ENCODE measurements around the gene KMT5B. TPM values are rescaled to one million over a fixed set of nuclear protein-coding genes. Genes with fewer than 3 reads are reported as not detected.

KMT5B gene
- total RNA-seq, 1 experiment from 2014 or later: 16.5 TPM

DNA sequence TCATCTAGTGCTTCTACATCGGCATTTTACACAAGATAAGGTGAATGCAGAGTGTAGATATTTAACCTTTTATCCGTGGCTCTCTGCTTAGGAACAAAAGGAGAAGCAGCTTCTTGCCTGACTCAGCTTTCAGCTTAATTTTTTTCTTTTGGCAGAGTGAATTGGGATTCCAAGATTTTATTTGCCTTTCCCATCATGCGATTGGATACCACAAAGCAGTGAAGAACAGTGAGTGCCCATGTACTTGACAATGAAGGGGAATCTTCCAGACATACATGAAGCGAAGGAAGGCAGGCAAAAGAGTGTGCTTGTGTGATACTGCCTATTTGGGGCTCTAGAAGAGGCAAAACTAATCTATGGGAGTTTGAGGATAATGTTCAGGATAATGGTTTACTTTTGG lies 74.9 kb downstream of the KMT5B start:
- DNase-seq (ENCODE audit: low read depth, low spot score): no peak
- in situ Hi-C loops (cut with HindIII; ENCODE audit: low pct_unique_long_range_greater_than_20kb, low sequenced_read_pairs): no loop called here

DNA sequence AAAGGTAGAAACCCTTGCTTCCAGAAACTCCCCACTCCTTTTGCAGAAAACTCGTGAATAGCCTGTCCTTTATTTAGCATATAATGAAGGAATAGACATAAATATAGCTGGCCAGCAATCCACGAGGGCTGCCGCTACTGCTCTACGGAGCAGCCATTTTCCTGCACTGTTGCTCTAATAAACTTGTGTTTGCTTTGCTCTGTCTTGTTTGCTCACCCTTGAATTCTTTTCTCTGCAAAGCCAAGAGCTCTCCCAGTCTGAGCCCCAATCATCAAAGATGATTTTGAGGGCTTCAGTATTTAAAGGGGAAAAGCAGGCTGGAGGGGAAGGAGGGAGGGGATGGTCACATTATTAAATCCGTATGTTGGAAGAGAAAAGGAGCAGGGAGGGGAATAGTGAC lies 75.3 kb downstream of the KMT5B start:
- DNase-seq (ENCODE audit: low read depth, low spot score): no peak
- in situ Hi-C loops (cut with HindIII; ENCODE audit: low pct_unique_long_range_greater_than_20kb, low sequenced_read_pairs): no loop called here

DNA sequence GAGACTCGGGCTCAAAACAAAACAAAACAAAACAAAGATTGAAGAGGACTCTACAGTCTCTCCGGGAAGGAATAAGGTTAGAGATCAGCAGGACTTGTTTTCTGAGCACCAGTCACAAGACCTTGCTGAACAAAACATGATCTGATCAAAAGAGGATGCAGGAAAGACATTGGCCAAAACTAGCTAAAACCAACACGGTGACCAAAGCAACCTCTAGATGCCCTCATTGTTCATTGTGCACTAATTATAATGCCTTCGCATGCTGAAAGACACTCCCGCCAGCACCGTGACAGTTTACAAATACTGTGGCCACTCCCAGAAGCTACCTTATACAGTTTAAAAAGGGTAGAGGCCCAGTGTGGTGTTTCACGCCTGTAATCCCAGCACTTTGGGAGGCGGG lies 76.2 kb downstream of the KMT5B start:
- DNase-seq (ENCODE audit: low read depth, low spot score): no peak
- in situ Hi-C loops (cut with HindIII; ENCODE audit: low pct_unique_long_range_greater_than_20kb, low sequenced_read_pairs): no loop called here

DNA sequence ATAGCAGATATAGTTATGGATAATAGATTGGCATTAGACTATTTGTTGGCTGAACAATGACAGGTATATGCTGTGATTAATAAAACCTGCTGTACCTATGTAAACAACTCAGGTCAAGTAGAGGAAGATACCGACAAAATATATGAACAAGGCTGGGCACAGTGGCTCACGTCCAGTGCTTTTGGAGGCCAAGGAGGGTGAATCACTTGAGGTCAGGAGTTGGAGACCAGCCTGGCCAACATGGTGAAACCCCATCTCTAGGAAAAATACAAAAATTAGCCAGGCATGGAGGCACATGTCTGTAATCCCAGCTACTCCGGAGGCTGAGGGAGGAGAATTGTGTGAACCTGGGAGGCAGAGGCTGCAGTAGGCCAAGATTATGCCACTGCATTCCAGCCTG lies 77.9 kb downstream of the KMT5B start:
- DNase-seq (ENCODE audit: low read depth, low spot score): no peak
- in situ Hi-C loops (cut with HindIII; ENCODE audit: low pct_unique_long_range_greater_than_20kb, low sequenced_read_pairs): no loop called here

DNA sequence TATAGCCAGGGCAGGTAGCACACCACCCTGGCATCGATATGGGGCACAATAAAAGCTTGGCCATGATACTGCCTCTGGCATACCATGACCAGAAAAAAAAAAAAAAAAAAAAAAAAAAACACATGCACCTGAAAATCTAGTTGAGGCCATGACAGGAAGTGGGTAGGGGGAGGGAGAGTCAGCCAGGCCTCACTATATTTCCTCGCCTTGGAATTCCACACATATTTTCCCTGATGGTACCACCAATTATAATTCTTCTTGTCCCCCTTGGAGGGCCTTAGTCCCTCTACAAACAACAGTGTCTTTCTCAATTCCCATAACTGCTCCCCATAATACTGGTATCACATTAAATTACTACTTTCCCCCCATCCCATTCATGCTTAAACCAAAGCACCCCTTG lies 79.3 kb downstream of the KMT5B start:
- in situ Hi-C loops (cut with HindIII; ENCODE audit: low pct_unique_long_range_greater_than_20kb, low sequenced_read_pairs): no loop called here
- DNase-seq (ENCODE audit: low read depth, low spot score): no peak

DNA sequence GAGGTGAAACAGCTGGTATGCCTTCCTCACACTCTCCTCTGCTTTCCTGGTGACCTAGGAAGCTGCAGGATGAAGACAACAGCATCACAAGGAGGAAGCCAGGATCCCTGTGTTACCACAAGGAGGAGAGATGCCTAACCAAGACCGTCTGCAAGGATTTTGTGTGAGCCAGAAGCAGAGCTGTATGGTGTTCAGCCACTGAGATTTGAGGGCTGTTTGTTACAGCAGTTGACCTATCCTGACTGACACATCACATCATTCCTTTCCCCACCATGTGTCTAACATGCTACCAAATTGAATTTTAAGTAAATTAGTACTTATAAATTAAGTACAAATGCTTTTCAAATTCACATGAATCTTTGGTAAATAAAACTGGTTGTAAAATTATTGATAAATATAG lies 83.0 kb downstream of the KMT5B start:
- in situ Hi-C loops (cut with HindIII; ENCODE audit: low pct_unique_long_range_greater_than_20kb, low sequenced_read_pairs): no loop called here
- no peak for DNase-seq (ENCODE audit: low read depth, low spot score)

DNA sequence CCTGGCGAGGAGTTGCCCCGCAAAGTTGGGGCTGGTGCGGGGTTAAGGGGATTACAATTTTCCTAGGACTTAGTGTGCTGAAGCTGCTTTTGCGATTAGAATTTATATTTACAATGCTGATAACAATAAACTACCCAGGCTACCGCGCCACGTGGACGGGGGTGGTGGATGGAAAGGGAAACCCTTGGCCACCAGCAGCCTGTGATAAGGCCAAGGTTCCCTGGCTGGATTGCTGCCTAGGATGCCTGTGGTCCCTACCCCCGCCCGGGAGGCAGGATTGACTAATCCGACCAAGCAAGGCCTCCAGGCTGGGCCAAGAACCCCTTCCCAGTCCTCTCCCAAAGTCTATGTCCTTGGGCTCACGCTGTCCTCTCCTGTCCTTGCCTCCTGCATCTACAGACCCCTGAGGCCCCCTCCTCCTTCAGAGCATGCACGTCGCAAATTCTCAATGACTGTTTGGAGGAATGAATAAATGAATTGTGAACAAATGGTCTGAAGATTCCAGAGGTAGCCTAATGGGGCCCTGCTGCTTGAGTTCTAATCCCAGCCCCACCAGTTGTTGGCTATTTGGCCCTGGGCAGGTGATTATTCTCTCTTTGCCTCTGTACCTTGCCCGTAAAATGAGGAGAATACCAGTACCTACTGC lies 84.3 kb downstream of the KMT5B start:
- in situ Hi-C loops (cut with HindIII; ENCODE audit: low pct_unique_long_range_greater_than_20kb, low sequenced_read_pairs): no loop called here
- DNase-seq (ENCODE audit: low read depth, low spot score): no peak

DNA sequence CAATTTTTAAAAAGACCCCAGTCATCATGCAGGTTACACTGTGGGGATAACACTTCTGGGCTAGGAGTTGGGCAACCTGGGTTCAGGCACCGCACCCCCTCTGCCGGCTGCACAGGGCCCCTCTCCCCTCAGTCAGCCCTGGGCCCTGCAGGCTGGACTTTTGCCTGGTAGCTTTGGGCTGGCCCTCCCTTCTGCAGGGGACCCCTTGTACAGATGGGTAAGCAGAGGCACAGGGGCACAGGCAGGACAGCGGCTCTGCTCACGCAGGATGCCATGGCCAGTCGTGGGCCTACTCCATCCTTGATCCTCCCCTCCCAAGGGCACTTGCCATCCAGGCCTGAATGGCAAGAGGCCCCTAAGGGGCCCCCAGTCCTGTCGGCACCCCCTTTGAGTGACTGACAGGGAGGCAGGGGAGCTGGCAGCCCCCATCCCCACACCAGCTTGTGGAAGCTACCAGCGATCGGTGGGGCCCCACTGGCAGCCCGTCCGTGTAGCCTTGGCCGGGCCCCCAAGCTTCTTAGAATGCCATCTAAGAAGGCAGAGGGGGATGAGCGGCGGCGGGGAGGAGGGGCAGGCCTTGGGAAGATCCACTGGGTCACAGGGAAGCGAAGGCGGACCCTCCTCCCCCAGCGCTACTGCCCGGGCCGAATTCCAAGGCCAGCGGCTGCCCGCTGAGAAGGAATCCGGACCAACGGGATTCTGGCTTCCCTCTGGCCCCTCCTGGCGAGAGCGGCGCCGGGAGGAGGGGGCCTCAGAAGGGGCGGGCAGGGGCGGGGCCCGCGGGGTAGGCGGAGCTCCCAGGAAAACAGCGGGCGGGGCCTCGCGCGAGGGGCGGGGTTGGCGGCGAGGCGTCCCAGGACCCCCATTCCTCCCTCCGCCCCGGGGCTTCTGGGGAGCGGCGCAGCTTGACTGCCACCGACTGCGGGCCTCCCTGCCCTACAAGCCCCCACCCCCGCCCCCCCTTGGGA lies 85.1 kb downstream of the KMT5B start:
- in situ Hi-C loops (cut with HindIII; ENCODE audit: low pct_unique_long_range_greater_than_20kb, low sequenced_read_pairs): no loop called here
- DNase-seq (ENCODE audit: low read depth, low spot score): no peak

DNA sequence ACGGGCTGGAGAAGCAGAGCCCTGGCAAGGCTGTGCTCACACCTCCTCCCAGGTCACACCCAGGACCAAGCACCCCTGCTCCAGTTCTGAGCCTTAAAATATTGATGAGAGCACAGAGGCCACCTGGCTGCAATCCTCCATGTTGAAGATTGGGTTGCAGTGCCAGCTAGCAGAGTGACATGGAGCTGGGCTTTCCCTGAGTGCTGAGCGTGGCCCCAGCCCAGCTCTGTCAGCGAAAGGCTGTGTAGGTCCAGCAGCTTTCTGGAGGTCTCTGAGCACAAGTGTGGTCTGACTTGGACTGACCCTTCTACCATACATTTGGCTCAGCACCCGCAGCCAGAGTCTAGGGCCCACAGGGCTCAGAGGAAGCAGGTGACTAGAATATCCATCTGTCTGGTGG lies 87.9 kb downstream of the KMT5B start:
- no peak for DNase-seq (ENCODE audit: low read depth, low spot score)
- in situ Hi-C loops (cut with HindIII; ENCODE audit: low pct_unique_long_range_greater_than_20kb, low sequenced_read_pairs): no loop called here

DNA sequence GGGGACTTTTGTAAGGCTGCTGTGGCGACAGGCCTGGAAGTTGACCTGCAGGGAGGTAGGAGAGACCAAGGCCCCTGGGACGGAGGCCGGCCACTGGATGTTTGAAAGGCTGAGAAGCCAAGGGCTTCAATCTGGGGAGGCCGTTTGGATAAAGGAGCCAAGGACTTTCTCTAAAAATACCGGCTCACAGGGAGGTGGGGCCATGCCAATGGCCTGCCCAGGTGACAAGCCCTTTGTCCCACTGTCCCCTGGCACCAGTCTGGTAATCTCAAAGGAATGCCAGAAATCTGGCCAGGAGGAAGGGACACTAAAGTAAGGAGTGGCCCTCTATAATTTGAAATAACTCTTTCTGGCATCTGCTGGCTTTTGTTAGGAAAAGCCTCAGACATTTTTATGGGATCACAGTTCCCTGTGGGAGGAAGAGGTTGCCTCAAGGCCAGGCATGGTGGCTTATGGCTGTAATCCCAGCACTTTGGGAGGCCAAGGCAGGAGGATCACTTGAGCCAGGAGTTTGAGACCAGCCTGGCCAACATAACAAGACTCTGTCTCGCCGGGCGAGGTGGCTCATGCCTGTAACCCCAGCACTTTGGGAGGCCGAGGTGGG lies 90.1 kb downstream of the KMT5B start:
- in situ Hi-C loops (cut with HindIII; ENCODE audit: low pct_unique_long_range_greater_than_20kb, low sequenced_read_pairs): no loop called here
- DNase-seq (ENCODE audit: low read depth, low spot score): no peak

DNA sequence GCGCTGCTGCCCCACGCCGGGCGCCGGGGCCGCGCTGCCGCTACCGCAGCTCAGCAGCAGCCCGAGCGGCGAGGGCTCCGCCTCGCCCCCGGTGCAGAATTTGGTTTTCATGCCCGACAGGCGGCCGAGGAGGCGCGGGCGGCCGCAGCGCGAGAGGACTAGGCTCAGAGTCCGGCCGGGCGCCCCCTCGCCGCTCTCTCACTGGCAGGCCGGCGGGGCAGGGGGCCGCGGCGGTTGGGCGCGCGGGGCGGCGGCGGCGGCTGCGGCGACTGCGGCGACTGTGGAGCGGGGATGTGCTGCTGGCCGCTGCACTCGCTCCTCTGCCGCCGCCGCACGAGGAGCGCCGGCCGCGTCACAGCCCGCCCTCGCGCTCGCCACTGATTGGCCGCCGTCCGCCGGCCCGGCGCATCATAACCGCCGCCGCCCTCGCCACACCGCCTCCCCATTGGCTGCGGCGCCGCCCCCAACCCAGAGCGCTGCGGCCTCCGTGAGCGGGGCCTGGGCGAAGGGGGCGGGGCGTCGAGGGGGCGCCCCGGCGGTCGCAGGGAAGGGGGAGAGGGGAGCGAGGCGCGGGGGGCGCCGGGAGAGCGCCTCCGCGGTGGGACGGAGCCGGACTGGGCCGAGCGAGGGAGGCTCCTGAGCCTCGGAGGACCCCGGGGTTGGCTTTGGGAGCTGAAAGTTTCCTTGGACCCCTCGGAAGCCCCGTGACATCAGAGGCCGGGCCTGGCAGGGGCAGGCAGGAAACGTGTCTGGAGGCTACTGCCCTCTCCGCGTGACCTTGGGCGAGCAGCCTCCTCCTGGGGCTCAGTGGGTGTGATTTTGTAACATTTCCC lies 91.8 kb downstream of the KMT5B start, which contains the start of gene CHKA:
TSS of gene CHKA (minus strand) at position 322 of the 833 bp plus-strand sequence. CDS start at position 111, 211 bp downstream.
- in situ Hi-C loops (cut with HindIII; ENCODE audit: low pct_unique_long_range_greater_than_20kb, low sequenced_read_pairs): no loop called here
- DNase-seq (ENCODE audit: low read depth, low spot score): peak; percentile 88

DNA sequence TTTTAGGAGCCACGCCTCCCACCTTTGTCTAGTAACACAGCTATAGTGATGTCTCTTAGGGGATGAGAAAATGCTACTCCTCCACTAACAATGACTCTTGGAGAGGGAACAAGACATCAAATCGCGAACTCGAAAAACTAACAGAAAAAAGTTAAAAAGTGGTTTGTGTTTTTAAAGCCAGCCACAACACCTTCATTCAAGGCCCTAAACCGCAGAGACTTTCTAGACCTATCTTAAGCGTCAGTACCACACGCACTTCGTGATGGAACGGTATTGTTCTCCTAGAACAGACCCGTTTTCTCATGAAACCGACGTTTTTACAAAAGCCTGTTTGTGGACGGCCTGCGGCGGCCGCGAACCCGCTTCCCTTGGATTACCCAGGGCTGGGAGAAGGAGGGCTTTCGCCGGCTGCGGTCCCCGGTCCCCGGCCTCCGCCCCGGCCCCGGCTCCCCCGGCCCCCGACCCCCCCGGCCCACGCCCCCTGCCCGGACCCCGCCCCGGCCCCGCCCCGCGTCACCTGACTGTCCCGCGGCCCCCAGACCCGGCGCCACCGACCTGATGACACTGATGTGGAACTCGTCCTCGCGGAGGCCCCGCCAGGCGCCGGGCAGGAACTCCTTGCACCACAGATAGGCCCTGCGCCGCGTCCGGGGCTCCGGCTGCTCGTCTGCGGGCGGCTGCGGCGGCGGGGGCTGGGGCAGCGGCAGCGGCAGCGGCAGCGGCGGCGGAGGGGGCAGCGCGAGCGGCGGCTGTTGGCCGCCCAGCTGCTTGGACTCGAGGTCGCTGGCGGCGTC lies 92.6 kb downstream of the KMT5B start:
- DNase-seq (ENCODE audit: low read depth, low spot score): peak; percentile 79
- in situ Hi-C loops (cut with HindIII; ENCODE audit: low pct_unique_long_range_greater_than_20kb, low sequenced_read_pairs): no loop called here

DNA sequence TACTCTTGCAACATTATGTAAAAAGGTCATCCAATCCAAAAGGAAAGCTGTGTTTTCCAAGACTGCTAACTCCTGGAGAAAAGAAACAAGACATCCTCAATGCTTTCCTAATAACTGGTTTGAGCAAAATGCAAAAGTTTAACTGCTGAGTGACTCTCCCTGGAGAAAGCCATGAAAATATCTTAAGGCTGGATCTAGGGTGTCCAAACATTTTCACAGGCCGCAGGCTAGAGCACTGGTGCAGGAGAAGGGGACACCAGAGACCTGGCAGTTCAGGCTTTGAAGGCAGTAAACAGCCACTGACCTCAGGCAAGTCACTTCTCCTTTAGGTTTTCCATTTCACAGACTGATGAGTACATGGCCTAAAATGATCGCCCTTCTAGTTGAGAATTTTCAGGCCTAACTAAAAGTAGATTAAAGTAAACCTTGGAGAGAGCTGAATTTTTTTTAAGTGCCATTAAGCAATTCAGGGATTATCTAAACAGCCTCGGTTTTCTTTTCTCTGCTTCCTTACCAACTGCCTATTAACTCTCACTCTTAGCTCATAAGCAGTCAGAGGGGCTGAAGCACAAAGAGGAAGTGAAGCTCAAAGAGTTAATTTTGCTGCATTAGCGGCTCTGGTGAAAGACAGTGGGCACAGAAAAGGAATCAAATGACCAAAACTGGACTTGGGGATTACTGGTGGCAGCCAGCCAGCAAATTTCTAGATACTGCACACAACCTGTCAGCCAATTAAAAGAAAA lies 94.2 kb downstream of the KMT5B start:
- DNase-seq (ENCODE audit: low read depth, low spot score): no peak
- in situ Hi-C loops (cut with HindIII; ENCODE audit: low pct_unique_long_range_greater_than_20kb, low sequenced_read_pairs): no loop called here

DNA sequence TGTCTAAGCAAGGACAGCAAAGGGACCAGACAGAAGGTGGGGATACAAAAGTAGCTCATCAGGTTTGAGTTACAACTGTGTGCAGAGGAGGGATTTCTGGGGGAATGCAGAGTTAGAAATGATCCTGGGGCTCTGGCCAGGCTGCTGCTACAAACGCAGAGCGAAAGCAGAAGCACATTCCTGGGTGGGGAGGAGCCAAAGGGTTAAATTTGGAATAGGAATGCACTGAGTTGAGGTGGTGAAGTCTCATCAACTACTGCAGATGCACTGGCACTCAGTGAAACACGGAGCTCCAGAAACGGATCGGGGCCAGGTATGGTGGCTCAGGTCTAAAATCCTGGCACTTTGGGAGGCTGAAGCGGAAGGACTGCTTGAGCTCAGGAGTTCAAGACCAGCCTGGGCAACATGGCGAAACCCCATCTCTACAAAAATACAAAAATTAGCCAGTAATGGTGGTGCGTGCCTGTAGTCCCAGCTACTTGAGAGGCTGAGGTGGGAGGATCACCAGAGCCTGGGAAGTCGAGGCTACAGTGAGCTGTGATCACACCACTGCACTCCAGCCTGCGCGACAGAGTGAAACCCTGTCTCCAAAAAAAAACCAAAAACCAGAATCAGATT lies 95.1 kb downstream of the KMT5B start:
- in situ Hi-C loops (cut with HindIII; ENCODE audit: low pct_unique_long_range_greater_than_20kb, low sequenced_read_pairs): no loop called here

DNA sequence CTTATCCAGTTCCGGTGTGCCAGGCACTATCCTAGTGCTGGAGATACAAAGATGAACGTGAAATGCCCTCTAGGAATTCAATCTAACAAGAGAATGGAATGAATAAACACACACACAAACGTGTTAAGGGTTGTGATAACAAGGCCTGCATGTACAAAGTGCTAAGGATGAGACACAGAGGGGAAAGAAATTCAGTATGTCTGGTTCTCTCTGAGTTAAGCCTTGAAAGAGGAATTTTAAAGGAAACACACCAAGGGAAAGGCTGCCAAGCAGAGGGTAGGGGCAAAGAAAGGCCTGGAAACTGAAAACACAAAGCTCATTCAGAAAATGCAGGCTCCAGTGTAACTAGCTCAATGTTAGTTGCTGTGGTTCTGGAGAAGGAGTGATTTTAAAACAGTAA lies 96.1 kb downstream of the KMT5B start:
- DNase-seq (ENCODE audit: low read depth, low spot score): no peak
- in situ Hi-C loops (cut with HindIII; ENCODE audit: low pct_unique_long_range_greater_than_20kb, low sequenced_read_pairs): no loop called here

More for the DNA sequence above, 95.1 kb downstream of the KMT5B start:
- no peak for DNase-seq (ENCODE audit: low read depth, low spot score)

DNA sequence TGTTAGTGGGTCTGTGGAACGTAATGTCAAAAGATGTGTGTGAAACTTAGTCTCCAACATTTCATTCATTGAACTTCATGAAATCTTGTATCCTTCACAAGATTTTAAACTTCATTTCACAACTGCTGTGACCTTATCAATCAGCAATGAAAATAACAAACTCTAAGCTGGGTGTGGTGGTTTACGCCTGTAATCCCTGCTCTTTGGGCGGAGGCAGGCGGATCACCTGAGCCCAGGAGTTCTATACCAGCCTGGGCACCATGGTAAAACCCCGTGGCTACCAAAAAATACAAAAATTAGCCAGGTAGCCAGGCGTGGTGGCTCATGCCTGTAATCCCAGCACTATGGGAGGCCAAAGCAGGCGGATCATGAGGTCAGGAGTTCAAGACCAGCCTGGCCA lies 97.0 kb downstream of the KMT5B start:
- no peak for DNase-seq (ENCODE audit: low read depth, low spot score)
- in situ Hi-C loops (cut with HindIII; ENCODE audit: low pct_unique_long_range_greater_than_20kb, low sequenced_read_pairs): no loop called here

Data from SK-MEL-5 (cell line).